Non-pigmented ciliary epithelial cell (primary cell): ENCODE measurements around the gene PERCC1.

Source experiments
- DNase-seq: peaks from one replicate; pipeline ENCODE4 v3.0.0-alpha.2; 2010; ENCODE audit warnings: low read depth

Gene PERCC1

DNA sequence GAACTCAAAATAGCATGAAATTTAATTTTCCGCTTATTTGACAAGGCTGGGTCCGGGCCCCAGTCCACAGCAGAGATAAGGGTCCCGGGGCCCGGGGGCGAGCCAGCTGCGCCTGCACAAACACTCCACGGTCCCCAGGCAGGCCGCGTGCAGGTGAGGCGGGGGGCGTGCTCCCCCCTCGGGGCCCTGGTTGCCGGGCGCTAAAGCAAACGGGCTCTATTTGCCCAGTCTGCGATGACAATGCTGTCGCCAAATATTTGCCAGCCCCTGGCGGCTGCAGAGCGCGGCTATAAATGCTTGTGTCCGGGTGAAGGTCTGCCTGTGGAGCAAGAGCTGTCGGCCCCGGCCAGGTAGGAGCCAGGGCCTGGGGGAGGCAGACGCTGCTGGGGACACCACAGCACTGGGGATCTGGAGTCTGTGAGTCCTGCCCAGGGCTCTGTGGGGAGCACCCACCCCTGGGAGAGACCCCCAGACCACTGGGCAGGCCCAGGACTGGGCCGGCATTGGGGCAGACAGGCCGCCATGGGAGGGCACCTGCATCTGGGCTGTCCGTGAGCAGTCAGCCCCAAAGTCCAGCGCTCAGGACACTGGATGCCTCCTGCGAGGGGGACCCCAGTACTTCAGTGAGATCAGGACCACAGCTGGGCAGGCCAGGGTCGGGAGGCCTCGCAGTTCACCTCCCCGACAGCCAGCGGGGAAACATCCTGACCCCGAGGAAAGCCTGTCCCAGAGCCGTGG, at the start of gene PERCC1:
Gene PERCC1, plus strand, starts transcription at position 320 of the 738 bp plus-strand sequence. CDS start 1,516 bp downstream, outside the sequence.
- no peak for DNase-seq

DNA sequence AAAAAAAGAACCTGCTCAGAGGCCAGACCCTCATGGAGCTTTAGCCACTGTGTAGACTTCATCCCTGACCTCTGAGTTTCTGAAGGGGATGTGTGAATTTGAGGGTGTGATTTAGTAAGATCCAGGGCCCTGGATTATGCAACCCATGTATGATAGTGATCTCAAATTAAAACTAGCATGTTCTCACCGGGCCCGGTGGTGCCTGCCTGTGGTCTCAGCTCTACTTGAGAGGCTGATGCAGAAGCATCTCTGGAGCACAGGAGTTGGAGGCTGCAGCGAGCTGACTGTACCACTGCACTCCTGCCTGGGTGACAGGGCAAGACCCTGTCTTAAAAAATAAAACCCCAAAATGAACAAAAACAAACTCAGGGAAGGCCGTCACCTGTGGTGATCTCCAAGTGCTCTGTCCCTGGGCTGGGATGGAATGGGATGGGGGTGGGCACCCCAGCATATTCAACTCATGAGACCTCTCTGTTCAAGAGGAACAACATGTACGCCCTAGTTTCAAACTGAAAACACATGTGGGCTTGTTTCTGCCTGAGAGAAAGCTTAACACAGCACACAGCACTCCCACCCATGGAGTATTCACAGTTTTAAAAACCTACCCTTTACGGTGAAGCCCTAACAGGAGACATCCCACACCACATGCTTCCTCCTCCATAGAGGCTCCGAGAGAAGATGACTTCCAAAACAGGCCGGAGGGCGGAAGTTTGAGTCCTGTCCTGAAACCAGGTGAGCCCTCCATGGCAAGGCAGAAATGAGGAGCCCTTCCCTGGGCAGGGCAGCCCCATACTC, 49.1 kb upstream of the PERCC1 start:
- no peak for DNase-seq

DNA sequence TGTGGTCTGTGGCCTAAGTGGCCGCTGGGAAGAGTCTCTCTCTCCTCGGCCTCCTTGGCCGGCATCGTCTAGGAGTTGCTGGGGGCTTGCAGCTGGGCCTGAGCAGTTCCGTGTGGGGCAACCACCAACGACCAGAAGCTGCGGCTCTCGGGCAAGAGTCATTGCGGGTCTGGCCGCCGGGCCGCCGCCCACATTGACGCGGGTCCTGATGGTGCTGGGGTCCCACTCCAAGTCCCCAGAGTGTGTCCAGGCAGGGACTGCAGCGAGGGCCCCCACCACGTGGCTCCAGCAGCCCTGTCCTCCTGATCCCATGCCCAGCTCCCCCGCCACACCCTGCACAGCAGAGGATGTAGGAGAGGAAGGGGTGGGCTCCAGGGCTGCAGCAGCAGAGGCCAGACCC, 47.3 kb upstream of the PERCC1 start:
- DNase-seq: no peak

DNA sequence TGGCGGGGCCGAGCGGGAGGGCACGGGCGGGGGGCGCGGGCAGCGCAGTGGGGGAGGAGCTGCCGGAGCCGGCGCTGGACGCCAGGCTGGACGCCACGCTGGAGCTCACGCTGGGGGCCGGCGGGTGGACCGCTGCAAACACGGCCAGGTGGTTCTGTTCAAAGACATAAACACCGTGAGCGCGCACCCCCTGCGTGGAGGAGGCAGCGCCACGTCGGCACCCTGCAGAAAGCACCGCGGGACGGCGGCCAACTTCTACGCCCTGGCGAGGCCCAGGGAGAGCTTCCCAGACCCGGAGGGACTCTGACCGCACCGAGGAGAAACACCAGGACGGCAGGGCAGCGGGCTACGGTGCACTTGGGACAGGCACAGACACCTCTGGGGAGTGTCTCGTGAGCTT, 45.6 kb upstream of the PERCC1 start:
- no peak for DNase-seq

DNA sequence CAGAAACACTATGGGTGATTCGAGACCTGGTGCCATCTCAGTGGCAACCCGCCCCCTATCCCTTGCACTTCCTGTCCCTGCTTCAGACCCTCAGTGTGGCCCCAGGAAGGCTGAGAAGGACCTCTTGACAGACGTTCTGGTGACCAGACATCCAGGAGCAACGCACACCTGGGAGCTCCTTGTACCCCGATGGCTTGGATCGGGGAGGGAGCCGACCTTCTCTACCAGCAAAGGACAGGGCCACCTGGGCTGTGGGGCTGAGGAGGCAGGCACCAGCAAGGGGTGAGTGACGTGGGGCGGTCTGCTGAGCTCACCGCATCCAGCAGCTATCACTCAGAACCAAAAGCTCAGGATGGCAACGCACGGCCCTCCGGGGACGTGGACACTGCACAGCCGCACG, 43.5 kb upstream of the PERCC1 start:
- no peak for DNase-seq

DNA sequence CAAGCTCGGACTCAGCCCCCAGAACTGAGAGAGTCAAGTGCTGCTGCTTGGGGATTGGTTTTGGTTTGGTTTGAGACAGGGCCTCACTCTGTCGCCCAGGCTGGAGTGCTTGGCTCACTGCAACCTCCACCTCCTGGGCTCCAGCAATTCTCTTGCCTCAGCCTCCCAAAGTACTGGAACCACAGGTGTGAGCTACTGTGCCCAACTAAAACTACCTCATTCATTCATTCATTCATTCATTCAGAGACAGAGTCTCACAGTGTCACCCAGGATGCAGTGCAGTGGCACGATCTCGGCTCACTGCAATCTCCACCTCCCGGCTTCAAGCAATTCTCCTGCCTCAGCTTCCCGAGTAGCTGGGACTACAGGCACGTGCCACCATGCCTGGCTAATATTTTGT, 41.1 kb upstream of the PERCC1 start:
- no peak for DNase-seq

DNA sequence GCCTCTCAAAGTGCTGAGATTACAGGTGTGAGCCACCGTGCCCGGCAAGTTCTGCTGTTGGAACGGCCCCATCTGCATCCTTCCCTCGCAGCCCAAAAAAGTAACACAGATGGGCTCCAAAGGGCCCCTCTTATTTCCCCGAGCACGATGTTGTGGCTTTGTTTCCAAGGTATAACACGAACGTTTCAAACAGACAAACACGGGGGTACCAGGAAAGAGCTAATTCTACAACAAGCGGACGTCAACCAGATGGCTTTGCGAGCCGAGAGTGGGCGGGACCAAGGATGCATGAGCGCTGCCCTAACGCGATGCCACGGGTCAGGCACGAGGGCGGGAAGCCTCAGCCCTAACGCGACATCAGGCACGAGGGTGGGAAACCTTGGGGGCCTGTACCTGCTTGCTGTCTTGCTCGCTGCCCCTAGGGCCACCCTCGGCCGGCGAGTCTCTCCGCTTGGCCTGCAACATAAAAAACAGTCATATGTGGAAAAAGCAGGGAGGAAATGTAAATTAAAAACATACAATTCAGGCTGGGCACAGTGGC, 40.6 kb upstream of the PERCC1 start:
- DNase-seq: no peak

DNA sequence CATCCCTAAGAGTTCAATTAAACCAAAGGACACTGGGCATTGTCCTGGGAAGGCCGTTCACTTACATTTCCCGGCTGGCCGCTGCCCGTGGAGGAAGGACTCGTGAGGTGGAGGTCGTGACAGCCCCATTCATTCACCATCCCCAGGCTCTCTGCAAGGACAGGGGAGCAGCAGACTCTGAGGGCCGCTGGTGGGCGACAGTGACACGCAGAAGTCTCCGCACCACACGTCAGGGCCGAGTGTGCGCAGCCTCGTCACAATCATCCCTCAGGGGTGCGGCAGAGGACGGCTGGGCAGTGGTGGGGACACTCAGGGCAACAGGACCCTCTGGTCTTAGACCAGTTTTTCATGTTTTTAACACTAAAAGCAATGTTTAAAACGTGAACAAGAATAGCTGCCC, 38.1 kb upstream of the PERCC1 start:
- no peak for DNase-seq

DNA sequence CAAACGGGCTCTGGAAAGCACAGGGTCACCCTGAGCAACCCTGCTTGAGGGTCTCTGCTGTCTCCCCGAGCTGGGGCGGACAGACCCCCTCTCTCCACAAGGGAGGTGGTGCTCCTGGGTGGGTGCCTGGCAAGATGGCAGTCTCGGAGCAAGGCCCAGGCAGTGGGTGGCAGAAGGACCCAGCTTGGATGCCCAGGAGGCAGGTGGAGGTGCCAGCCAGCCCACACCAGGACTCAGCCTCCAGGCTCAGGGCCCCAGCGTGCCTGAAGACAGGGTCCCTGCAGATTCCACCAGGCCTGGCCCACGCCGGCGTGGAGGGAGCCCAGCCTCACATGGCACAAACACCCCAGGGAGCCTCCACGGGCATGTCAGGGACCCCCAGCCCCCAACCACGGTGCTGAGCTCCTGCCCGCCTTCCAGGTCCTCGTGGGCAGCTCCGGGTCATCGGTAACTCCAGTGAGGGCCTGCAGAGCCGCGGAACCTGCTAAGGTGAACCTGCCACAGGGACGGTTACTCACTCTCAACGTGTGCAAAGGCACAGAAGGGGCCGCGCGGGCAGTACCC, 37.2 kb upstream of the PERCC1 start:
- DNase-seq: no peak

DNA sequence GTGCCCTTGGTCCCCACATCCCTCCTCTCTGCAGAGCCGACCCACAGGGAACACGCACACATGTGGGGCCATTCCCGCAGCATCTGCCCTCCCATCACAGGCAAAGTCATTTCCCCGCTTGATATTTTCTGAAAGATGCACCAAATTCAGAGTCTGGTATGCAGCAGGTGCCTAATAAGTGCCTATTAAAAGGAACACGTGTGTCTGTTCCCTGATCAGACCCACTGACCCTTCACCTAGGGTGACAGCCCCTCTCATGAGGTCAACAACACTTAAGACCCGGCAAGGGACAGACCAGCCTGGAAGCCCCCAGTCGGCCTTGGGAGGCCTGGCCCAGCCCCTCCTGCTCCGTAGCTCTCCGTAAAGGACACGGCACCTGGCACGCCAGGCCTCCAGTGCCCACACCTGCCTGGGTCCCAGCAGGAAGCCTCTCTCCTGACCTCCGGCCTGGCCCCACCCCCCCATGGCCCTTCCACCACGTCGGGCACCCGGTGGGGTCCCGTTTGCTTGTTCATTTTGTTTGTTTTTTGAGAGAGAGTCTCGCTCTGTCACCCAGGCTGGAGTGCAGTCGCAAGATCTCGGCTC, 36.4 kb upstream of the PERCC1 start:
- DNase-seq: no peak

DNA sequence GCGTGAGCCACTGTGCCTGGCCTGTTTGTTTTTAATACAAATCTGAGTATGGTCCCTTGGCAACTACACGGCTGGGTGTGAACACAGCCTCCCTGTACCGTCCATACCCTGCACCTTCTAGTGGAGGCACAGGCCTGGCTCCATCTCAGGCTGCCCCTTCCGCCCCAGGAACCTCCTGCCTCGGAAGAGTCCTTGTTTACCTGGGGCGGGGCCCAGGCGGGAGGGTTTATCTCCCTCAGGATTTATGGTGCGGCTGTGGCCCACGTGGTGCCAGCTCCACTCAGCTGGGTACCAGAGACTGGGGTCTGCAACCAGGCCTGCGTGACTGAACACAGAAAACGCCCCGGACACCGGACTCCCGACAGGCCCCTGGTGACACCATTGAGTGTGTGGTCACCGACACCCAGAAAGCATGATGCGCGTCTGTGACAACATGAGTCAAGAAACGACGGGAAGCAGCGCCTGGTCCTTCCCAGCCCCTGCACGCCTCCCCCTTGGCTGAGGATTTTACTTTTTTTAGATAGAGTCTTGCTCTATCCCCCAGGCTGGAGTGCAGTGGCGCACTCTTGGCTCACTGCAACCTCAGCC, 35.3 kb upstream of the PERCC1 start:
- no peak for DNase-seq

DNA sequence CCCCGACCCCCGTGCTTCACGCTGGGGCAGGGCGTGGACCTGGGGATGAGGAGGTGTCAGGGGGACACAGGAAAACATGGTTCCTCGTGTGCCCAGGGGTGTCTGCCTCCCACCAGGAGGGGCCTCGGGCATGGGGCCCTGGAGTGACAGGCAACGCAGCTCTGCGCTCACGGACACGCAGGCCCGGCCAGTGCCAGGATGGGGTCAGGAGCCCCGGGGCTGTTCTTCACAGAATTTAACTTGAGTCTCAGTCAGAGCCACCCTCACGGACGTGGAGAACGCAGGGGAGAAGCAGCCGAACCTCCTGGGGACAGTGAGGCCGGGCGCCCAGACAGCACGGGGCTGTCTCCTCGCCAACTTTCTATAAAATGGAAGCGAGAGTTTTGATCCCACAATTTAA, 33.1 kb upstream of the PERCC1 start:
- DNase-seq: no peak

DNA sequence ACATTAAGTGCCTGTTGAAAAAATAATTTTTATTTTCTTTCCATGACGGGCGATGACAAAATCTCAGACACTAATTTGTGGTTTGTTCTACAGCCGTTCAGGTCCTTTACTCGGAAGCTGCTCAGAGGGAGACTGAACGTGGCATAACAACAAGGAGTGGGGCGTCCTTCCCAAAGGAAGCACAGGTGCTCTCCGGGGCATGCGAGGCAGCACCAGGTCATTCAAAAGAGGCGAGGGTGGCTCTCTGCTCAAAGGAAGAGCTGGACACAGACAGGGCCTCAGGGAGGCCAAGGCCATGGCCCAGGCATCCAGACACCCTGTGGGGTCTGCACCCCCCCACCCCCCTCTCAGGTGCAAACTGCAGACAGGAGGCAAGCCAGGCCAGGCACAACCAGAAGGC, 32.5 kb upstream of the PERCC1 start:
- DNase-seq: no peak

DNA sequence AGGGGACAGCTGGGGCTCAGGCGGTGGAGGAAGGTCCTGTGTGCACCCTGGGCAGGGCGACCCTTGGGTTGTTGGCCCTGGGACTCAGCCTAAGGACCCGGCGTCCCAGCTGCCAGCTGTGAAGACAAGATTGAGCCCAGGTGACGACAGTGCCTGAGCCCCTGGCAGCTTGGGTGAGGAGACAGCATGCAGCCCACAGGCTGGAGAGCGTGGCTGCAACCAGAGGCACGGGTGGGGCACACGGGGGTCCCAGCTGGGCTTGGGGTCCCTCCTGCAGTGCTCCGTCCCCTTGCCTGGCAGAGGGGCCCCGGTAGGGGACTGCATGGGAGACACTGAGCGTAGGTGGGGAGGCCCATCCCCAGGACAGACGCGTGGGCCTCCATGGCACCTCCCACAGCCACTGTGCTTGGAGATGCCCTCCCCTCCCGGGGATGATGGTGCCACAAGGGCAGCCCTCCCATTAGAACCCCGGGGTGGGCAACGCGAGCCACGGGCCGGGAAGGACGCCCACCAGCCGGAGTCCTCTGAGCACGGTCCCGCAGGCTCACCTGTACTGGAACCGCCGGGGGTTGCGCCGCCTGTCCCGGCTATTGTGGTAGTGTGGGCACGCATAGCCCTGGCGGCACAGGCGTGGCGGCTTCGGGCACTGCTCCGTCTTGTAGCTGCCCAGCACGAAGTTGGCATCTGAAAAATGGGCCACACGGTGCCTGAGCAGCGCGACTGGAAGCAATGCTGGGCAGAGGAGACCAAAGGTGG, 31.9 kb upstream of the PERCC1 start:
- no peak for DNase-seq

DNA sequence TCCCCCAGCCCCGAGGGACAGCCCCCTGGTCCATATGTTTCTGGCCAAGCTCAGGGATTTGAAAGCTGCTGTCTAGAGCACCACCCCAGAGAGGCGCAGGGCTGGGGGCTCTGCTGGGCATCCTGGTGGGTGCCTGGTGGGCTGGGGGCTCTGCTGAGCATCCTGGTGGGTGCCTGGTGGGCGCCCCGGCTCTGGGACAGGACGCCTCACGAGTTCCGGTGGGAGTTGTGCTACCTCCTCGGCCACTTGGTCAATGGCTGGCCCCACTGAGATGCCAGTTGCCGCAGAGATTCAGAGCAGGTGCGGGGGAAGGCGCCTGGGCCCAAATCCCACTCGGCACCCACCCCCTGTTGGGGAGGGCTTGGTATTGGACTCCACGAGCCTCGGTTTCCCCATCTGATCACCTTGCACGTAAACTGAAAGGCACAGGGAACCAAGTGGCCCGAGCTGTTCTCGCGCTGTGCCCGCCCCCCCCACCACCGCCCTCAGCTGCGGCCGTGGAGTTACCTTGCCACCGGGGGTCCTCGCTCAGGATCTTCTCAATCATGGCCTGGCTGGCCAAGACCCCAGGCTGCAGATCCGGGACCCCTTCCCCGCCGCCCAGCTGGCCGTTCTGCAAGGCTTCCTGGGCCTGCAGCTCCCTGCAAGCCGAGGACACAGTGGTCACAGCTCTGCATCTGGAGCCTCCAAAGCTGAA, 29.7 kb upstream of the PERCC1 start:
- no peak for DNase-seq

DNA sequence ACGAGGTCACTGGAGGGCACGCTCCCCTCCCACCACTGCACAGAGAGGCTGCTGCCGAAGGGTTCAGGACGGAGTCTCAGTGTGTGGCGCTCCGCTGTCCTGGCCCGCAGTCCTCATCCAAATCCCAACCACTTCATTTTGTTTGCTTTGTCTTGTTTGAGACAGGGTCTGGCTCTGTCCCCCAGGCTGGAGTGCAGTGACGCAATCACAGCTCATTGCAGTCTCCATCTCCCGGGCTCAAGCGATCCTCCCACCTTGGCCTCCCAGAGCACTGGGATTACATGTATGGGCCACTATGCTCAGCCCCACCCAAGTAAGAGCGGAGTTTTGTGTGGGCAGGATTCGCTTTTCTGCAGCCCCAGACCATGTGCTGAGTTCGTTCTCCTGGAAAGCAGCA, 29.1 kb upstream of the PERCC1 start:
- no peak for DNase-seq

DNA sequence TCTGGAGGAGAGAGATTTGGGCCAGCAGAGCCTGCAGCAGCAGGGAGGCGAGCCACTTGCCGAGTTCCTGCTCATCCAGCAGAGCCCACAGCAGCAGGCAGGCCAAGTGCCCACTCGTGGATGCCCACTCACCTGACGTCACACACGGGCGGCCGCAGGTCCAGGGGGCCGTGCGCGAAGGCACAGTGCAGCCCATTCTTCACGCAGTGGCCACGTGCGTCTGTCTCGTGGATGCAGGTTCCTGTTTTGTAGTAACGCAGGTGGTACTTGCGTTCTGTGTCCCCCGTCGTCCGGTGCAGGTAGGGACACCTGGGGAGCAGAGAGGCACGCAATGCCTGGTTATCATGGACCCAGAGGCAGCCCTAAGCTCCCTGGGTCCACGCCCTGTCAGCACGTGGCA, 27.8 kb upstream of the PERCC1 start:
- DNase-seq: no peak

DNA sequence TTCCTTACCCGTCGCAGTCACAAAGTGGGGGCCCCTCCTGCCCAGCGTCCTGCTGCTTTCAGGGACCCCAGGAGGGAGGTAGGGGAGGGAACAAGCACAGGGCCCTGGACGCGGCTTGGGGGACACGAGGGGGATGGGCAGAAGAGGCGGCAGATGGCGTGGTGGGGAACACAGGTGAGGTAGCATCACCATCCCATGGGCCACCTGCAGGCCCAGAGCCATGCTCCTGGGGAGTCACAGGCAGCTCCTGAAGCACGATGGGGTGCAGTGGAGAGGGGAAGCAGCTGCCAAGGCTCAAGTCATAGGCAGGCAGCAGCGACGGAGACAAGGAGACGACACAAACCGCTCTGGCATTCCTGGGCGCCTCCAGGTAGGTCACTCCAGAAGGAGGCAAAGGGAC, 27.1 kb upstream of the PERCC1 start:
- no peak for DNase-seq

DNA sequence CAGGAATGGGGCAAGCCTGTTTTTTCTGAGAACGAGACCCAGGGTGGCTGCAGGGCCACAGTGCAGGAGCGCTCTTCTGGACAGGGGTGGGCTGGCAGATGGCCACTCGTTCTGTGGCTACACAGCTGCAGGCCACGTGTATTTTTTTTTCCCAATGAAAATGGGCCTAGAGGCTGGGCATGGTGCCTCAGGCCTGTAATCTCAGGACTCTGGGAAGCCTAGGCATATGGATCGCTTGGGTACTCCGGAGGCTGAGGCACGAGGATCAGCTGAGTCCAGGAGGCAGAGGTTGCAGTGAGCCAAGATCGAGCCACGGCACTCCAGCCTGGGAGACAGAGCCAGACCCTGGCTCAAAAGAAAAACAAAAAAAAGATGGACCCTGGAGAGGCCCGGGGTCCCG, 23.1 kb upstream of the PERCC1 start:
- DNase-seq: no peak

DNA sequence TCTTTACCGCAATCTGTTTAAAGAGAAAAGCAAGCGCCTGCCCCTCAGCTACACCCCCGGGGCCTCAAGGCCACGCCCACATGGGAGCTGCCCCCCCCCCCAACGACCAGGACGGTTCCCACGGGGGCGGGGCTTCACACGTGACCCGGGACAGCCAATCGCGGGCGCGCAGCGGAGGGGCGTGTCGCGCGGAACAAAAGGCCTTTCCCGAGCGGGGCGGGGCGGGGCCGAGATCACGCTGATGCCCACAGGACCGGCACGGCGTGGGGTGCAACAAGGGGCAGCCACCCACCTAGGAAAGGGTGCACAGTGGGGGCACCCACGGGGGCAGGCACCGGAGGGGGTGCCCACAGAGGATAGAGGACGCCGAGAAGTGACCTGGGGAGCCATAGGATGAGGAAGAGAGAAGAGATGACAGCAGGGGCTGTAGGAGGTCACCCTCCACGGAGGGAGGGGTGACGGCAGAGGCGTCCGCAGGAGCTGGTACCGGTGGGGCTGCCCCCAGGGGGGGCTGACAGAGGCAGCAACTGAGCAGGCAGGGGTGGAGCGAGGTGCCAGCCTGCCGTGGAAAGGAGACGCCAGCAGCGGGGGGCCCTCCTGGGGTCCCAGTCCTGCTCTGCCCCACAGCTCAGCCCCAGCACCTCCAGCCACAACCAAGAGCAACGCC, 22.6 kb upstream of the PERCC1 start:
- peak; percentile 23 for DNase-seq
